Activated T-cell treated with anti-CD3 and anti-CD28 coated beads, Interleukin-2, amount 50 U/mL, for 1 hour (primary cell): ENCODE measurements around the gene TGFB2.

Experiments
- DNase-seq: peaks from one replicate; pipeline ENCODE4 v3.0.0-alpha.2; 2020

TGFB2 gene

GRCh38 chr1:218395916-218396315 is 50.8 kb downstream of the TGFB2 start:
- DNase-seq: no peak

DNA sequence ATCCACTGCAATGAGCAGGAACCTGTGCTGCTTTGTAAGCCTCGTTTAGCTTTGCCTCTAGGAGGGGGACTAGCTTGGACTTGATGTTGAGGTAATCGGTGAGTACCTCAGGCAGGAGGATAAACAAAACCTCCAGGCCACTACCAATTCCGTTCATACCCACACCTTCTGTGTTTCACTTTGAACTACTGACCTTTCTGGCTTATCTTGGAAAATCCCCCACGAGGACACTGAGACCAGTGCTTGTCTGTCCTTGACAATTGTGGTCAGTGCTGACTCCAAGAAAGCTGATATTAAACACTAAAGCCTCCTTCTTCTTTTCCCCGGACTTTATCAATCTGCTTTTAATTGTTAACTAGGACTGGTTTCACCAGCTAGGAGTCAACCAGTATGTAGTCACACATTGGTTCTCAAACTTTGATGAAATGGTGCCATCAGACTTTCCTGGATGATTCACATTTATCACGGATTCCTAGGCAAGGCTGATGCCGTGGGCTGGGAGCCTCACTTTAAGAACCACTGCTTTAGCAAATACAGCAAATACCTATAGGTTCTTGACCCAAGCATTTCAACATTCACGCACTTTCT is 52.7 kb downstream of the TGFB2 start:
- DNase-seq: no peak

DNA sequence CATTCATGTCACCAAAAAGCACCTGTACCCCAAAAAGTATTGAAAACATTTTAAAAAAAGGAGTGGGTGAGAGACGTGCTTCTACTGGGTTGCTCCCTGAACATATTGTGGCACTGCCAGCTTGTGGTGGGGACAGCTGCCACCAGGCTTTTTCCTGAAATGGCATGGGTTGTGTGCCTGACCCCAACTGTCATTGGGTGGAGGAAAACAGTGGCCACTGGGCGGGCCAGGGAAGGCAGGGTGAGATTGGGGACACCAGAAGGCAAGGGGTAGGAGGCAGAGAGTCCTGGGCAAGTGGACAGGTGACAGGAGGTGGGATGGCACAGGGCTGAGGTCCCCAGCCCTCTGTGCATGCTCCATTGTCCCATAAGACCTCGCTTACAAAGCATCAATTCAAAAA is 55.5 kb downstream of the TGFB2 start:
- no peak for DNase-seq

- DNase-seq: no peak
These were observed 56.4 kb downstream of the TGFB2 start for GRCh38 chr1:218401441-218401997.

DNA sequence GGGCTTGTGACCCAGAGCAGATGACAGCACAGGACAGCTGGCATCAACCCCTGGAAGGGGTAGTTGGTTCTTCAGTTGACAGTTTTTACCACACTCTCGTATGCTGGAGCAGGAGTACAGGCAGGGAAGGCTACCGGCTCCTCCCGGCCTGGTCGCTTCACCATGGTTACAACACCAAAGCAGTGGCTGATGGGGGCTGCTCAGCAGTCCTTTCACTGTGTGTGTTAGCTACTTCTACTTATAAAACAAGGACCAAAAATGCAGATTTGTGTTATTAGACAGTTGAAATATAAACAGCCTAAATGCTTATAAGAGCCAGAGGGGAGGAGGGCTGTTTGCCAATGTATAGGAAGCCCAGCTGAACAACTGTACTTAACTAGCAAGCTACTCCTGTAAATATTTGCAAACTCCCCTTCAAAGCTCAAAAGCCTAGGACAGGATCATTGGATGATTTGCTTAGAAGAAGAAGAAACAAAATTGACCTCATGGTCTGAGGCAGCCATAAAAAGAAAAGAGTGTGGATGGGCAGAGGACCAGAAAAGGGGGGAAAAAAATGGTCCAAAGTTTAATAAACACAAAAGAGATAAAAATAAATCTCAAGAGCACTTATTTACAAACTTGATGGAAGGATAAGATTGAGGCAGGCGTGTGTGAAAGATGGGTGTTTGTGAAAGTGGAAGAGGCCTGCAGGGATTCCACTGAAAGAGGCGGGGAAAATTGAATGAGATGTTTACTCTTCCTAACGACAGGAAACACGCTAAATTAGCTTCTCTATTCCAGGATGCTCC is 57.1 kb downstream of the TGFB2 start:
- DNase-seq: no peak

GRCh38 chr1:218402786-218403120 is 57.6 kb downstream of the TGFB2 start:
- no peak for DNase-seq

GRCh38 chr1:218403300-218403699 is 58.2 kb downstream of the TGFB2 start:
- DNase-seq: no peak

DNA sequence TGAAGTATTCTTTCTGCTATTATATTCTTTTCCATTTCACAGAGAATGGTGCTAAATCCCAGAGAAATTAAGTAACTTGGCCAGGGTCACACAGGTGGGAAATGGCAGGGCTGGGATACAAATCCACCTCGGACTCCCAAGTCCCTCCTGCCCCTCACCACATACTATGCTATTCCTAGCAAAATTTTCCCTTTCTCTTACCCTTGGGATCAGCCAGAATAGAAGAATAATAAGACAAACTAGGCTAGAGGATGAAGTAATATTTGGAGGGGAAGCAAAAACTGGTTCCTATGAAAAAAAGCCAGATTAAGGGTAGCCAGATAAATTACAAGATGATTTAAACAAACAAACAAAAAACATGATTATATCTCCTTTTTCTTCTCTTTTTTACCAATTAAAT is 62.5 kb downstream of the TGFB2 start:
- DNase-seq: no peak

DNA sequence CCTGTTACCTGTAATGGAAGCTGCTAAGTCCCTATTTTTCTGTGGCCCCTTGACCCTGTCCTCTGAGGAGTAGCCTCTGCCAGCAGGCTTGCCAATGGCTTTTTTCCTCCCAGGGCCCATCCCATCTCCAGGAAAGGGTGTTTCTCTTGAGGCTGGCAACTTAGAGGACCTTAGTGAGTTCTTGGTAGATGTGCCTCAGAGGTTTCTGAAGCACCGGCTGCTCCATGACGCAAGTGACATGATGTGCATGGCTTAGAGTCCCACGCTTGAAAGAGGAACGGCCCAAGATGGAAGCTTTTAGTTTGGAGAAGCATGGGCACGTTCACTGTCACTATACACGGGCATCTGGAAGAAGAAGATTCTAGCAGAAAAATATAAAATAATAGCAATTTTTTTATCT is 63.0 kb downstream of the TGFB2 start:
- no peak for DNase-seq

- no peak for DNase-seq
These were observed 63.8 kb downstream of the TGFB2 start for GRCh38 chr1:218408942-218409341.

DNA sequence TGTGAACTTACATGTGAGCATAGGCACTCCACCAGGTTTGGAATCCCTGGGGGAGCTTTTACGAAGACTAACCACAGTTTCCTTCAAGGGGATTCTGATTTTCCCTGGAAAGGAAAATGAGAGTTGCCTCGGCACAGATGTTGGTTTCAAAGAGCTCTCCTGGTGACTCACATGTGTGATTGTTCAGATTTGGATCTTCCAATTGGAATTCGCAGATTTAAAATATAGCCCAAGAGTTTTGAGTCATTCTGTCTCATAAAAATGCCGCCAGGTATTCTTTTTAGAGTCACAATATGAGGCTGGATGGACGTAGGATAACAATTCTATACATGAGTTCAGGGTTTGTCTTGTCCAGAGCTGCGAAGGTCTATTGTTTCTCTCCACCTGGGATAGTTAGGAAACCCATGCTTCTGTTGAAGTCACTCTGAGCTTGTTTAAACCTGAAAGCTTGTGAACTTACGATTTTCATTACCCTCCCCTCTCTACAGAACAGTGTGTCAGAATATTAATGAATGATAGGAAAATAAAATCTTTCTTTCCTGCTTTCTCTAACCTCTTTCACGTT is 64.9 kb downstream of the TGFB2 start:
- no peak for DNase-seq

GRCh38 chr1:218411101-218411500 is 66.0 kb downstream of the TGFB2 start:
- no peak for DNase-seq

- no peak for DNase-seq
These were observed 67.0 kb downstream of the TGFB2 start for GRCh38 chr1:218412171-218412570.

- no peak for DNase-seq
These were observed 68.0 kb downstream of the TGFB2 start for GRCh38 chr1:218413179-218413578.

- no peak for DNase-seq
These were observed 69.1 kb downstream of the TGFB2 start for GRCh38 chr1:218414060-218414728.

GRCh38 chr1:218415726-218416125 is 70.6 kb downstream of the TGFB2 start:
- no peak for DNase-seq

DNA sequence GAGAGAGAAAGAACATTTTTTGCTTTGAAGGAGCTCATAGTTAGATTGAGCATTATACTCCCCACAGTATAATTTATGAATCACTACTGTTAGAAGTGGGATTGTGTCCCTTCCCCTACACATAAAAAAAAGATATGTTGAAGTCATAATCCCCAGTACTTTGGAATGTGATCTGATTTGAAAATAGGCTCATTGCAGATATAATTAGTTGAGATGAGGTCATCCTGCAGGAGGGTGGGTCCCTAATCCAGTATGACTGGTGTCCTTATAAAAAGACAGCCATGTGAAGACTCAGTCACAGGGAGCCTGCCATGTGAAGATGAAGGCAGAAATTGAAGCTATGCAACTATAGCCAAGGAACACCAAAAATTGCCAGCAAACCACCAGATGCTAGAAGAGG is 76.4 kb downstream of the TGFB2 start:
- no peak for DNase-seq

- no peak for DNase-seq
These were observed 79.4 kb downstream of the TGFB2 start for GRCh38 chr1:218424502-218424901.

GRCh38 chr1:218425647-218426342 is 80.7 kb downstream of the TGFB2 start:
- no peak for DNase-seq

DNA sequence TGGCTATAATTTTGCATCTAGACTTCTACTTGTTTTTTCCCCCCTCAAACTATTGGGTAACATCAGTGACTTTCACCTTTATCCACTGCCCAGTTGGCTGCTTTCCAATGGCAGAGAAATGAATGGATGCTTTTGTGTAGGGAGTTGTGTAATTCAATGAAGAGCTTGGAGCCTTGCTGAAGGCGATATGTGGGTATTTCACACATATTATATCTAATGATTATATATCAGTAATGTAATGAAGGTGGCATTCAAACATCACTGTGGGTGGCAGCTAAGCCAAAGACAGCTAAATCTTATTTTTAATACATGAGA is 81.2 kb downstream of the TGFB2 start:
- DNase-seq: no peak

DNA sequence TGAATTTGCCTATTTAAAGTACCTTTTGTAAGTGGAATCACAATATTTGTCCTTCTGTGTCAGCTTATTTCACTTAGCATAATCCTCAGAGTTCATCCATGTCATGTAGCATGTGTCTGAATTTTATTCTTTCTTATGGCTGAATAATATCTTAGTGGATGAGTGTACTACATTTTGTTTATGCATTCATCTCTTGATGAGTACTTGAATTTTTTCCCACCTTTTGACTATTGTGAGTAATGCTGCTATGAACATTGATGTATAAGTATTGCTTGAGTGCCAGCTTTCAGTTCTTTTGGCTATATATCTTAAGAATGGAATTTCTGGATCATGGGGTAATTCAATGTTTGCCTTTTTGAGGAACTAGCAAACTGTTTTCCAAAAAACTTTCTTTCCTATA is 84.2 kb downstream of the TGFB2 start:
- no peak for DNase-seq

DNA sequence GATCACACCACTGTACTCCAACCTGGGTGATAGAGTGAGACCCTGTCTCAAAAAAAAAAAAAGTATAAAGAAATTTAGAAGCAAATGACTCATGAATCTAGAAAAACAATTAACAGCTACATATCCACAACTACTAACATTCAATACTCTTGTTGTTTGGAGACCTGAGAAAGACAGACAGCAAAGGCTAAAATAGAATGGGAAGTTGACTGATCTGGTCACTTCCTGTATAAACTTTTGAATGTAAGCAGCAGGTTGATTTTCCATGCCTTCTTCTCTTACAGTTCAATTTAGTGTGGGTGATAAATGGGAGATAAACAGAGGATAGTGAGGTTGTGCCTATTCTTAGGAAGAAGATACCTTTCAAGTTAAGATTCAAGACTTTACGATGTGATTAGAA is 85.2 kb downstream of the TGFB2 start:
- DNase-seq: no peak

GRCh38 chr1:218430822-218431221 is 85.7 kb downstream of the TGFB2 start:
- DNase-seq: no peak
